H9 (cell line): ENCODE results near the gene TMPRSS3. TPM values are rescaled to one million over a fixed set of nuclear protein-coding genes. Genes with fewer than 3 reads are reported as not detected.
A peak's percentile ranks its signal among the peaks of the same experiment; 100 is the strongest.

Experiments
- DNase-seq: peaks from one replicate; pipeline ENCODE4 v3.0.0-alpha.2; 2017
- H2AFZ ChIP-seq: one replicate; pipeline ENCODE4 v1.6.1; 2013; ENCODE audit warnings: mild to moderate bottlenecking, low read length, control low read depth, moderate library complexity
- H2AK5ac ChIP-seq: 2 replicates; pipeline ENCODE4 v1.6.1; 2013; ENCODE audit warnings: low read length, control low read depth, mixed read lengths; ENCODE audit not compliant: insufficient read length
- H2BK120ac ChIP-seq: one replicate; pipeline ENCODE4 v1.6.1; 2013; ENCODE audit warnings: low read depth, mild to moderate bottlenecking, low read length, control low read depth, inconsistent platforms; ENCODE audit not compliant: poor library complexity, severe bottlenecking
- H2BK12ac ChIP-seq: 2 replicates; pipeline ENCODE4 v1.6.1; 2013; ENCODE audit warnings: low read length, control low read depth, mixed read lengths, low read depth; ENCODE audit not compliant: insufficient read length
- H2BK15ac ChIP-seq: 2 replicates; pipeline ENCODE4 v1.6.1; 2013; ENCODE audit warnings: low read depth, low read length, control low read depth
- H2BK20ac ChIP-seq: one replicate; pipeline ENCODE4 v1.6.1; 2013; ENCODE audit warnings: low read depth, mild to moderate bottlenecking, low read length, control low read depth, inconsistent platforms; ENCODE audit not compliant: poor library complexity, severe bottlenecking
- H2BK5ac ChIP-seq: 2 replicates; pipeline ENCODE4 v1.6.1; 2013; ENCODE audit warnings: low read length, control low read depth, mixed read lengths; ENCODE audit not compliant: insufficient read length
- H3K14ac ChIP-seq: 2 replicates; pipeline ENCODE4 v1.6.1; 2013; ENCODE audit warnings: low read length, control low read depth; ENCODE audit not compliant: insufficient read depth
- H3K18ac ChIP-seq: 2 replicates; pipeline ENCODE4 v1.6.1; 2013; ENCODE audit warnings: low read depth, mild to moderate bottlenecking, mixed read lengths, low read length, control low read depth; ENCODE audit not compliant: insufficient read length
- H3K23ac ChIP-seq: 2 replicates; pipeline ENCODE4 v1.6.1; 2013; ENCODE audit warnings: low read length, control low read depth, mixed read lengths, low read depth; ENCODE audit not compliant: insufficient read length
- H3K23me2 ChIP-seq: 2 replicates; pipeline ENCODE4 v1.6.1; 2013; ENCODE audit warnings: low read depth, mild to moderate bottlenecking, mixed read lengths, low read length, control low read depth; ENCODE audit not compliant: insufficient read length, poor library complexity, severe bottlenecking
- H3K27ac ChIP-seq: 2 replicates; pipeline ENCODE4 v1.5.1; 2013; ENCODE audit warnings: low read length, control low read depth, mixed read lengths, low read depth; ENCODE audit not compliant: insufficient read length
- H3K27me3 ChIP-seq: 2 replicates; pipeline ENCODE4 v1.6.1; 2013; ENCODE audit warnings: low read length, control low read depth, inconsistent platforms; ENCODE audit not compliant: insufficient read depth
- H3K4ac ChIP-seq: 2 replicates; pipeline ENCODE4 v1.6.1; 2013; ENCODE audit warnings: low read depth, mild to moderate bottlenecking, control low read depth, inconsistent platforms, low read length, moderate library complexity
- H3K4me1 ChIP-seq: 2 replicates; pipeline ENCODE4 v1.6.1; 2013; ENCODE audit warnings: low read length, control low read depth, inconsistent platforms; ENCODE audit not compliant: insufficient read depth
- H3K4me2 ChIP-seq: 2 replicates; pipeline ENCODE4 v1.6.1; 2013; ENCODE audit warnings: low read length, control low read depth, mixed read lengths; ENCODE audit not compliant: insufficient read length, insufficient read depth
- H3K56ac ChIP-seq: 2 replicates; pipeline ENCODE4 v1.6.1; 2013; ENCODE audit warnings: low read depth, mild to moderate bottlenecking, mixed read lengths, low read length, control low read depth; ENCODE audit not compliant: insufficient read length
- H3K79me1 ChIP-seq: 2 replicates; pipeline ENCODE4 v1.6.1; 2013; ENCODE audit warnings: low read depth, mild to moderate bottlenecking, moderate library complexity, low read length, control low read depth, inconsistent platforms; ENCODE audit not compliant: insufficient read depth, poor library complexity, severe bottlenecking
- H3K79me2 ChIP-seq: 2 replicates; pipeline ENCODE4 v1.6.1; 2013; ENCODE audit warnings: low read length, control low read depth, inconsistent platforms; ENCODE audit not compliant: insufficient read depth
- H3K9ac ChIP-seq: 2 replicates; pipeline ENCODE4 v1.6.1; 2013; ENCODE audit warnings: low read length, control low read depth, mixed read lengths; ENCODE audit not compliant: insufficient read length; ENCODE audit errors: extremely low read depth
- H3K9me3 ChIP-seq: one replicate; pipeline ENCODE4 v1.6.1; 2013; ENCODE audit warnings: low read depth, low read length, inconsistent platforms; ENCODE audit not compliant: control insufficient read depth
- H3T11ph ChIP-seq: one replicate; pipeline ENCODE4 v1.6.1; 2013; ENCODE audit warnings: mild to moderate bottlenecking, low read length, control low read depth, inconsistent platforms
- H4K20me1 ChIP-seq: one replicate; pipeline ENCODE4 v1.6.1; 2013; ENCODE audit not compliant: control insufficient read depth, insufficient read length, insufficient read depth
- H4K5ac ChIP-seq: 2 replicates; pipeline ENCODE4 v1.6.1; 2013; ENCODE audit warnings: low read depth, mild to moderate bottlenecking, mixed read lengths, low read length, control low read depth; ENCODE audit not compliant: insufficient read length
- H4K8ac ChIP-seq: replicated peaks from 2 replicates; pipeline ENCODE4 v1.6.1; 2013; ENCODE audit warnings: low read length, control low read depth, mixed read lengths, low read depth; ENCODE audit not compliant: insufficient read length
- H4K91ac ChIP-seq: 2 replicates; pipeline ENCODE4 v1.6.1; 2013; ENCODE audit warnings: low read depth, mild to moderate bottlenecking, moderate library complexity, mixed read lengths, low read length, control low read depth; ENCODE audit not compliant: insufficient read length
- H3K27ac Mint-ChIP-seq, 3 experiments: 2 replicates in 2 of 3; 3 replicates in 1 of 3; pipeline ENCODE4 v1.8.0; 2020 to 2021; ENCODE audit warnings: mixed read lengths in 3 of 3, mild to moderate bottlenecking in 1 of 3, moderate library complexity in 1 of 3
- H3K27me3 Mint-ChIP-seq: 2 replicates; pipeline ENCODE4 v1.8.0; 2021; ENCODE audit warnings: low read depth, mild to moderate bottlenecking, moderate library complexity, mixed read lengths
- H3K36me3 Mint-ChIP-seq, 3 experiments: 2 replicates in 2 of 3; 3 replicates in 1 of 3; pipeline ENCODE4 v1.8.0; 2020 to 2021; ENCODE audit warnings: low read depth in 3 of 3, mixed read lengths in 3 of 3; ENCODE audit not compliant: insufficient read depth in 1 of 3
- H3K4me1 Mint-ChIP-seq, 2 experiments: 2 replicates each; pipeline ENCODE4 v1.8.0; 2020; ENCODE audit warnings: mixed read lengths in 2 of 2
- H3K4me3 Mint-ChIP-seq, 2 experiments: 2 replicates in 1 of 2; 3 replicates in 1 of 2; pipeline ENCODE4 v1.8.0; 2020 to 2021; ENCODE audit warnings: mild to moderate bottlenecking in 2 of 2, mixed read lengths in 2 of 2, moderate library complexity in 1 of 2
- H3K9me3 Mint-ChIP-seq, 2 experiments: 2 replicates in 1 of 2; 3 replicates in 1 of 2; pipeline ENCODE4 v1.8.0; 2020; ENCODE audit warnings: mild to moderate bottlenecking in 2 of 2, mixed read lengths in 2 of 2, moderate library complexity in 1 of 2
- WGBS: extraction: QIAGEN DNeasy Blood & Tissue Kit; methylation state at CpG from one replicate; pipeline ENCODE4 v1.1.7; 2013; ENCODE audit warnings: missing lambda C conversion rate, low lambda C conversion rate, mixed read lengths; ENCODE audit not compliant: insufficient read length; ENCODE audit errors: extremely low coverage; 5-methylcytosine and 5-hydroxymethylcytosine counted together
- total RNA-seq: library from RNA; stranded (reverse); gene quantifications from 2 replicates; pipeline ENCODE4 v1.2.1, GENCODE V29; 2021
- TF ChIP-seq, protein P1 (sequence below): fragments of 200-600 bp; sonication (generic); conservative IDR thresholded peaks from 3 replicates; pipeline ENCODE4 v1.8.0; 2021; ENCODE audit warnings: antibody characterized with exemption, mild to moderate bottlenecking

The TMPRSS3 gene
- total RNA-seq, 1 experiment from 2014 or later, result 0.31 TPM

GRCh38 chr21:42337830-42338728 lies 57.8 kb downstream of the TMPRSS3 start:
- no peak overlapping the region for H2BK12ac ChIP-seq
- Mint-ChIP-seq H3K27me3 (no peaks in the 10 kb centered on the region), H3K4me3 (peak overlapping the region in 1 of 2 experiments; percentile 27; a peak in 2 of 5 replicates), H3K9me3 (peaks cover 2 to 4% of the 10 kb centered on the region in 2 experiments; a peak in 2 of 5 replicates), H3K36me3 (no peaks in the 10 kb centered on the region; a peak in 1 of 7 replicates), H3K27ac (peak overlapping the region; percentile 53 to 76 (median 62); a peak in 3 of 7 replicates), H3K4me1 (peaks cover 28 to 32% of the 10 kb centered on the region in 2 experiments)
- peak overlapping the region; percentile 6 for H3K4me2 ChIP-seq
- H3K4me1 ChIP-seq, result peaks cover 1% of the 10 kb centered on the region; the same call in 1 of the 2 replicates
- no peak overlapping the region for H3K56ac ChIP-seq
- H3K18ac ChIP-seq, result peak overlapping the region; percentile 13
- TF ChIP-seq, protein P1, sequence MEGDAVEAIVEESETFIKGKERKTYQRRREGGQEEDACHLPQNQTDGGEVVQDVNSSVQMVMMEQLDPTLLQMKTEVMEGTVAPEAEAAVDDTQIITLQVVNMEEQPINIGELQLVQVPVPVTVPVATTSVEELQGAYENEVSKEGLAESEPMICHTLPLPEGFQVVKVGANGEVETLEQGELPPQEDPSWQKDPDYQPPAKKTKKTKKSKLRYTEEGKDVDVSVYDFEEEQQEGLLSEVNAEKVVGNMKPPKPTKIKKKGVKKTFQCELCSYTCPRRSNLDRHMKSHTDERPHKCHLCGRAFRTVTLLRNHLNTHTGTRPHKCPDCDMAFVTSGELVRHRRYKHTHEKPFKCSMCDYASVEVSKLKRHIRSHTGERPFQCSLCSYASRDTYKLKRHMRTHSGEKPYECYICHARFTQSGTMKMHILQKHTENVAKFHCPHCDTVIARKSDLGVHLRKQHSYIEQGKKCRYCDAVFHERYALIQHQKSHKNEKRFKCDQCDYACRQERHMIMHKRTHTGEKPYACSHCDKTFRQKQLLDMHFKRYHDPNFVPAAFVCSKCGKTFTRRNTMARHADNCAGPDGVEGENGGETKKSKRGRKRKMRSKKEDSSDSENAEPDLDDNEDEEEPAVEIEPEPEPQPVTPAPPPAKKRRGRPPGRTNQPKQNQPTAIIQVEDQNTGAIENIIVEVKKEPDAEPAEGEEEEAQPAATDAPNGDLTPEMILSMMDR, result peak; percentile 87
- no peak overlapping the region for H2BK20ac ChIP-seq
- no peak overlapping the region for H2AK5ac ChIP-seq
- no peaks in the 10 kb centered on the region for H3K79me2 ChIP-seq
- no peak overlapping the region for H4K5ac ChIP-seq
- H3K27ac ChIP-seq, result no peak overlapping the region
- H4K20me1 ChIP-seq, result no peaks in the 10 kb centered on the region
- H3K27me3 ChIP-seq, result no peaks in the 10 kb centered on the region
- DNase-seq, result peak; percentile 86
- H3K4ac ChIP-seq, result no peak overlapping the region
- no peaks in the 10 kb centered on the region for H3K9me3 ChIP-seq
- no peak overlapping the region for H3K23ac ChIP-seq
- H4K91ac ChIP-seq, result no peak overlapping the region
- H3K14ac ChIP-seq, result no peak overlapping the region; the same call in 1 of the 2 replicates
- no peak overlapping the region for H2AFZ ChIP-seq
- no CpG with 5 or more reads among the region's 23 CpGs for WGBS
- H3K23me2 ChIP-seq, result no peaks in the 10 kb centered on the region
- no peak overlapping the region for H2BK5ac ChIP-seq
- no peaks in the 10 kb centered on the region for H3K79me1 ChIP-seq
- no peak overlapping the region for H2BK15ac ChIP-seq
- no peak overlapping the region for H4K8ac ChIP-seq
- H3T11ph ChIP-seq, result no peak overlapping the region
- no peak overlapping the region for H3K9ac ChIP-seq
- H2BK120ac ChIP-seq, result no peak overlapping the region
